Gastroesophageal sphincter (tissue), 4 donors: Measurements from ENCODE around the gene SLC25A19. TPM values are rescaled to one million over a fixed set of nuclear protein-coding genes. Genes with fewer than 3 reads are reported as not detected.
"Not testable (repeated sequence)": the region's sequence is repeated elsewhere in the genome, so short reads cannot be mapped to it uniquely, and the experiment has no call there.

Experiments used
- ATAC-seq: fragments of 150-250 bp; one replicate; pipeline ENCODE4 v1.9.1; 2016; ENCODE audit warnings: mild to moderate bottlenecking, moderate library complexity
- H3K27ac ChIP-seq, 4 donors: fragments of 200-600 bp; sonication (generic) in 3 of 4; 1 replicate in 3 of 4; 2 replicates in 1 of 4; pipeline ENCODE4 v1.5.1; 2016 to 2019
- H3K27me3 ChIP-seq: fragments of 200-600 bp; sonication (generic); one replicate; pipeline ENCODE4 v1.5.1; 2019
- H3K36me3 ChIP-seq, 2 donors: fragments of 200-600 bp; sonication (generic); one replicate each; pipeline ENCODE4 v1.5.1; 2019; ENCODE audit warnings: control low read depth in 1 of 2
- H3K4me1 ChIP-seq, 3 donors: fragments of 200-600 bp; sonication (generic); 1 replicate in 2 of 3; 2 replicates in 1 of 3; pipeline ENCODE4 v1.5.1; 2016 to 2019; ENCODE audit warnings: control low read depth in 2 of 3
- H3K4me3 ChIP-seq, 2 donors: fragments of 200-600 bp; sonication (generic); one replicate each; pipeline ENCODE4 v1.5.1; 2019; ENCODE audit warnings: mild to moderate bottlenecking in 1 of 2, moderate library complexity in 1 of 2
- H3K9me3 ChIP-seq, 3 donors: fragments of 200-600 bp; sonication (generic); one replicate each; pipeline ENCODE4 v1.5.1; 2017 to 2019; ENCODE audit warnings: control low read depth in 2 of 3
- CTCF ChIP-seq, 4 experiments: fragments of 200-600 bp in 2 of 4; fragments of 450-650 bp in 2 of 4; sonication (generic) in 1 of 4; IDR thresholded peaks; one replicate each; pipeline ENCODE4 v1.5.1; 2017 to 2019; ENCODE audit warnings: antibody characterized with exemption in 4 of 4, mild to moderate bottlenecking in 2 of 4, moderate library complexity in 2 of 4
- EP300 ChIP-seq: sonication (generic); formaldehyde crosslinking; IDR thresholded peaks from one replicate; pipeline ENCODE4 v1.6.1; 2017; ENCODE audit warnings: antibody characterized with exemption, mild to moderate bottlenecking
- POLR2A ChIP-seq, 2 donors: fragments of 450-650 bp; IDR thresholded peaks; one replicate each; pipeline ENCODE4 v1.6.1; 2017; ENCODE audit warnings: antibody characterized with exemption in 2 of 2, mild to moderate bottlenecking in 2 of 2, moderate library complexity in 1 of 2
- POLR2AphosphoS5 ChIP-seq: sonication (generic); formaldehyde crosslinking; IDR thresholded peaks from one replicate; pipeline ENCODE4 v1.6.1; 2017; ENCODE audit warnings: antibody characterized with exemption
- WGBS, 2 donors: methylation state at CpG; one replicate each; pipeline ENCODE4 v1.1.5; 2018; ENCODE audit warnings: low coverage in 1 of 2; 5-methylcytosine and 5-hydroxymethylcytosine counted together
- total RNA-seq, 4 donors: library from RNA; depleted of rRNA; stranded (reverse); fragments of >200 nt; gene quantifications; one replicate each; pipeline ENCODE4 v1.1.0, GENCODE V29; 2016

SLC25A19 gene
- total RNA-seq, 4 donors from 2014 or later = 7.3 to 14.5 (median 13.4) TPM

DNA sequence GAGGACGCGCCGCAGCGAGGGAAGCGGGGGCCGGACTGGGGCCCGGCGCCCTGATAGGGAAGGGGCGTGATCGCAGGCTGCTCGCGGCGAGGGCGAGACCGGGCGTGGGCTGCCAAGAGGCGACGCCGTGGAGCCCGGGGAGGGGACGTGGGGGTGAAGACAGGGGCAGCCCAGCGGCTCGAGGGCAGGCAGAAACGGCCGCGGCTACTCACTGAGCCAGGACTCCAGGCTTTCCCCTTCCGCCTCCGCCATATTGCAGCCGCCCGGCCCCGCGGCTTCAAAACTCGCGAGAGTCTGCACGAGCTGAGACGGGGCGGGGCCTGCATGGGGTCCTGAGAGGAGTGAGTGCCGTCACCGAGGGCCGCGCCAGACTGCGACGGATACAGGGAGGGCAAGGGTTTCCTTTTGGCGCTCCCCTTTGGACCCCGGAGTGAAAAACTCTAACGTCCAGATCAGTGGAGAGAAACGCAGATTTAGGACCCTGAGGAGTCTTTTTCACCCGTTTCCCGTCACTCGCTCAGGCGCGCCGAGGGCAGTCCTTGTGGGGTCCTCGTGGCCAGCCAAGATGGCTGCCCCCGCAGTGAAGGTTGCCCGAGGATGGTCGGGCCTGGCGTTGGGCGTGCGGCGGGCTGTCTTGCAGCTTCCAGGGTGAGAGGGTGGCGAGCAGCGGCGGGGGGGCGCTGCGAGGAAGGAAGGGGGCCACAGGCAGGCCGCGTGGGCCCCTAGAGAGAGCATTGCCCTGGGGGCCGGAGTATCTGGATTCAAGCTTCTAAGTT lies 27.7 kb downstream of the SLC25A19 start, which contains the start of the genes GGA3 and MRPS7:
GGA3 (minus strand) TSS at position 271 of the 776 bp plus-strand sequence; CDS start at position 252, 19 bp downstream.
MRPS7 (plus strand) TSS at position 544 of the 776 bp plus-strand sequence; CDS start at position 566, 22 bp downstream.
- Histone ChIP-seq H3K27me3 (no peaks in the 10 kb centered on the region), H3K4me1 (peaks cover 8 to 49% (median 24%) of the 10 kb centered on the region in 3 donors), H3K4me3 (peak within 1 kb of the TSS; percentile 70 to 99), H3K9me3 (no peaks in the 10 kb centered on the region), H3K27ac (peak within 1 kb of the TSS; percentile 77 to 95 (median 90)), H3K36me3 (peaks cover 0 to 37% of the 10 kb centered on the region in 2 donors)
- peak; percentile 47 to 48 for TF ChIP-seq POLR2A (IDR thresholded peaks at IDR 0.05)
- TF ChIP-seq CTCF (IDR thresholded peaks at IDR 0.05) = peak in 2 of 4 experiments; percentile 10 to 14
- TF ChIP-seq EP300 = no peak
- peak; percentile 60 for TF ChIP-seq POLR2AphosphoS5
- 0% methylated on average over 4 to 17 of the region's 69 CpGs for WGBS, 2 donors
- peak; percentile 98 for ATAC-seq

GRCh38 chr17:75260641-75261335 lies 28.4 kb downstream of the SLC25A19 start:
- TF ChIP-seq EP300 (no peak), CTCF (IDR thresholded peaks at IDR 0.05) (peak in 3 of 4 experiments; percentile 5 to 16 (median 14))
- WGBS, 2 donors = 0 to 11% methylated on average over 4 to 10 of the region's 31 CpGs

GRCh38 chr17:75257228-75257627 lies 32.0 kb downstream of the SLC25A19 start:
- ATAC-seq, H3K36me3 ChIP-seq, H3K9me3 ChIP-seq, H3K4me3 ChIP-seq, H3K27me3 ChIP-seq, H3K27ac ChIP-seq: not testable (repeated sequence)
- H3K4me1 ChIP-seq = peaks cover 8 to 36% (median 16%) of the 10 kb centered on the region in 3 donors
- WGBS, 2 donors = 21 to 67% methylated on average over 1 to 2 of the region's 2 CpGs

More at GRCh38 chr17:75260641-75261335, 28.4 kb downstream of the SLC25A19 start:
- no peak for ATAC-seq
- peaks cover 0 to 30% of the 10 kb centered on the region in 2 donors for H3K36me3 ChIP-seq
- peak overlapping the region; percentile 70 to 99 for H3K4me3 ChIP-seq
- peak overlapping the region; percentile 77 to 95 (median 90) for H3K27ac ChIP-seq
- H3K9me3 ChIP-seq = no peaks in the 10 kb centered on the region
- H3K27me3 ChIP-seq = no peaks in the 10 kb centered on the region
- peaks cover 8 to 49% (median 24%) of the 10 kb centered on the region in 3 donors for H3K4me1 ChIP-seq

DNA sequence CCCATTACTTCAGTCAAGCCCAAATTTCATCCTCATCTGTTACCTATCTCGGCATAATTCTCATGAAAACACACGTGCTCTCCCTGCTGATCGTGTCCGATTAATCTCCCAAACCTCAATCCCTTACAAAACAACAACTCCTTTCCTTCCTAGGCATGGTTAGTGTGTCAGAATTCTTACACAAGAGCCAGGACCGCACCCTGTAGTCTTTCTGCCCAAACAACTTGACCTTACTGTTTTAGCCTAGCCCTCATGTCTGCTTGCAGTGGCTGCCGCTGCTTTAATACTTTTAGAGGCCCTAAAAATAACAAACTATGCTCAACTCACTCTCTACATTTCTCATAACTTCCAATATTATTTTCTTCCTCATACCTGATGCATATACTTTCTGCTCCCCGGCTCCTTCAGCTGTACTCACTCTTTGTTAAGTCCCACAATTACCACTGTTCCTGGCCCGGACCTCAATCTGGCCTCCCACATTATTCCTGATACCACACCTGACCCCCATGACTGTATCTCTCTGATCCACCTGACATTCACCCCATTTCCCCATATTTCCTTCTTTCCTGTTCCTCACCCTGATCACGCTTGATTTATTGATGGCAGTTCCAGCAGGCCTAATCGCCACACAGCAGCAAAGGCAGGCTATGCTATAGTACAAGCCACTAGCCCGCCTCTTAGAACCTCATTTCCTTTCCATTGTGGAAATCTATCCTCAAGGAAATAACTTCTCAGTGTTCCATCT lies 33.1 kb downstream of the SLC25A19 start:
- WGBS, 2 donors = 80% methylated on average over 4 to 10 of the region's 11 CpGs
- H3K27me3 ChIP-seq, H3K27ac ChIP-seq, H3K4me3 ChIP-seq, ATAC-seq, H3K9me3 ChIP-seq, H3K36me3 ChIP-seq: not testable (repeated sequence)
- H3K4me1 ChIP-seq = peaks cover 8 to 34% (median 15%) of the 10 kb centered on the region in 3 donors

DNA sequence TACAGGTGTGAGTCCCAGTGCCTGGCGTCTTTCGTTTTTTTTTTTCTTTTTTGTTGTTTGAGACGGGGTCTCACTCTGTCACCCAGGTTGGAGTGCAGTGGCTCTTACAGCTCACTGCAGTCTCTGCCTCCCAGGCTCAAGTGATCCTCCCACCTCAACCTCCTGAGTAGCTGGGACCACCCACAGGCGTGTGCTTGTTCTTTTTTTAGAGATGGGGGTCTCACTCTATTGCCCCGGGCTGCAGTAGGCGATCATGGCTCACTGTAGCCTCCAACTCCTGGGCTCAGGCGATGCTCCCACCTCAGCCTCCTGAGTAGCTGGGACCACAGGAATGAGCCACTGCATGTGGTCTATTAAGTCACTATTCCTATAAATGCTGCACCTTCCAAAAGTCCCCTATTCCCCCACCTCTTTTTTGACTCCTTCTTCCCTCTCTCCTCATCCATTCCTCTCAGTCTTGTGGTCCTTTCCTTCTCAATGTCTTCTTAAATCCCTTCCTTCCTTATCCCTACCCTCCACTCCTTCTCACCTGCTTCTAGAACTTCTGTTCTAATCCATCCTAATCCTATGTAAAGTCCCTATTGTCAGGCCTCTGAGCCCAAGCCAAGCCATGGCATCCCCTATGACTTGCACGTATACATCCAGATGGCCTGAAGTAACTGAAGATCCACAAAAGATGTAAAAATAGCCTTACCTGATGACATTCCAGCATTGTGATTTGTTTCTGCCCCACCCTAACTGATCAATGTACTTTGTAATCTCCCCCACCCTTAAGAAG lies 37.0 kb downstream of the SLC25A19 start:
- no peak for TF ChIP-seq EP300
- TF ChIP-seq POLR2A (IDR thresholded peaks at IDR 0.05) = no peak
- TF ChIP-seq CTCF (IDR thresholded peaks at IDR 0.05) = no peak
- no peak for TF ChIP-seq POLR2AphosphoS5
- H3K9me3 ChIP-seq = no peaks in the 10 kb centered on the region
- 82 to 88% methylated on average over 2 to 8 of the region's 8 CpGs for WGBS, 2 donors
- H3K4me1 ChIP-seq = peaks cover 0 to 19% (median 3%) of the 10 kb centered on the region in 3 donors
- no peaks in the 10 kb centered on the region for H3K36me3 ChIP-seq
- ATAC-seq = no peak
- no peak overlapping the region for H3K4me3 ChIP-seq
- no peak overlapping the region for H3K27ac ChIP-seq
- H3K27me3 ChIP-seq = no peaks in the 10 kb centered on the region
